Measurements from ENCODE around the gene TRIM56. TPM values are rescaled to one million over a fixed set of nuclear protein-coding genes. Genes with fewer than 3 reads are reported as not detected.
A peak's percentile ranks its signal among the peaks of the same experiment; 100 is the strongest.
"Not testable (repeated sequence)": the region's sequence is repeated elsewhere in the genome, so short reads cannot be mapped to it uniquely, and the experiment has no call there.

TRIM56 gene
- total RNA-seq, 2 donors from 2014 or later, result 16.5 to 23.0 TPM

GRCh38 chr7:101058355-101058754 is 26.9 kb upstream of the TRIM56 start:
- Histone ChIP-seq H3K27ac (ENCODE audit: low read depth, low read length) (no peak overlapping the region), H3K9me3 (ENCODE audit: control insufficient read depth, low read length) (no peaks in the 10 kb centered on the region), H3K4me3 (ENCODE audit: low read length) (no peak overlapping the region), H3K27me3 (ENCODE audit: control insufficient read depth, insufficient read depth, low read length, poor library complexity, severe bottlenecking) (peaks cover 27% of the 10 kb centered on the region), H3K9ac (ENCODE audit: extremely low read depth, low read length, poor library complexity, severe bottlenecking) (no peak overlapping the region), H3K36me3 (ENCODE audit: control insufficient read depth, insufficient read depth, low read length) (no peaks in the 10 kb centered on the region), H3K4me1 (ENCODE audit: control insufficient read depth, insufficient read depth, low read length) (no peaks in the 10 kb centered on the region)
- Mint-ChIP-seq H3K4me1 (peaks cover 1% of the 10 kb centered on the region), H3K9me3 (no peaks in the 10 kb centered on the region), H3K27ac (no peak overlapping the region), H3K4me3 (no peak overlapping the region), H3K36me3 (ENCODE audit: low read depth) (no peaks in the 10 kb centered on the region), H3K27me3 (ENCODE audit: insufficient read depth) (peaks cover 33% of the 10 kb centered on the region)
- no peak for TF ChIP-seq CTCF (conservative IDR thresholded peaks at IDR 0.05)
- DNase-seq, result peak; percentile 93
- WGBS, 2 experiments (ENCODE audit: insufficient coverage in 1 of 2, insufficient read length in 1 of 2), result 25 to 40% methylated on average over 6 to 9 of the region's 9 CpGs

GRCh38 chr7:101059620-101059942 is 25.7 kb upstream of the TRIM56 start:
- no peaks in the 10 kb centered on the region for H3K4me1 ChIP-seq (ENCODE audit: control insufficient read depth, insufficient read depth, low read length)
- H3K27ac ChIP-seq (ENCODE audit: low read depth, low read length), result no peak overlapping the region
- DNase-seq, result no peak
- H3K27ac Mint-ChIP-seq, result no peak overlapping the region
- no peaks in the 10 kb centered on the region for H3K9me3 Mint-ChIP-seq
- TF ChIP-seq CTCF (conservative IDR thresholded peaks at IDR 0.05), result peak; percentile 7
- no peaks in the 10 kb centered on the region for H3K36me3 ChIP-seq (ENCODE audit: control insufficient read depth, insufficient read depth, low read length)
- no peaks in the 10 kb centered on the region for H3K9me3 ChIP-seq (ENCODE audit: control insufficient read depth, low read length)
- peaks cover 34% of the 10 kb centered on the region for H3K27me3 Mint-ChIP-seq (ENCODE audit: insufficient read depth)
- H3K27me3 ChIP-seq (ENCODE audit: control insufficient read depth, insufficient read depth, low read length, poor library complexity, severe bottlenecking), result peaks cover 27% of the 10 kb centered on the region
- no peak overlapping the region for H3K9ac ChIP-seq (ENCODE audit: extremely low read depth, low read length, poor library complexity, severe bottlenecking)
- H3K4me3 ChIP-seq (ENCODE audit: low read length), result no peak overlapping the region
- no peaks in the 10 kb centered on the region for H3K36me3 Mint-ChIP-seq (ENCODE audit: low read depth)
- WGBS, 2 experiments (ENCODE audit: insufficient coverage in 1 of 2, insufficient read length in 1 of 2), result 38 to 43% methylated on average over 9 of the region's 9 CpGs
- no peak overlapping the region for H3K4me3 Mint-ChIP-seq
- H3K4me1 Mint-ChIP-seq, result peaks cover 1% of the 10 kb centered on the region

- peaks cover 2% of the 10 kb centered on the region for H3K4me1 Mint-ChIP-seq
These were observed 24.3 kb upstream of the TRIM56 start for GRCh38 chr7:101060992-101061391.

GRCh38 chr7:101064176-101064550 is 21.1 kb upstream of the TRIM56 start:
- not testable (repeated sequence) for H3K4me3 ChIP-seq (ENCODE audit: low read length); DNase-seq; H3K27me3 ChIP-seq (ENCODE audit: control insufficient read depth, insufficient read depth, low read length, poor library complexity, severe bottlenecking); H3K9me3 ChIP-seq (ENCODE audit: control insufficient read depth, low read length); H3K36me3 ChIP-seq (ENCODE audit: control insufficient read depth, insufficient read depth, low read length); H3K9me3 Mint-ChIP-seq; H3K4me1 ChIP-seq (ENCODE audit: control insufficient read depth, insufficient read depth, low read length); H3K27ac Mint-ChIP-seq; H3K9ac ChIP-seq (ENCODE audit: extremely low read depth, low read length, poor library complexity, severe bottlenecking); H3K27ac ChIP-seq (ENCODE audit: low read depth, low read length); H3K36me3 Mint-ChIP-seq (ENCODE audit: low read depth); H3K4me3 Mint-ChIP-seq
- WGBS, 2 experiments (ENCODE audit: insufficient coverage in 1 of 2, insufficient read length in 1 of 2), result 91 to 93% methylated on average over 8 to 9 of the region's 9 CpGs
- peaks cover 12% of the 10 kb centered on the region for H3K27me3 Mint-ChIP-seq (ENCODE audit: insufficient read depth)
- peaks cover 11% of the 10 kb centered on the region for H3K4me1 Mint-ChIP-seq

More at GRCh38 chr7:101060992-101061391, 24.3 kb upstream of the TRIM56 start:
- Mint-ChIP-seq H3K9me3 (no peaks in the 10 kb centered on the region), H3K36me3 (ENCODE audit: low read depth) (no peaks in the 10 kb centered on the region), H3K27ac (no peak overlapping the region), H3K27me3 (ENCODE audit: insufficient read depth) (peaks cover 27% of the 10 kb centered on the region), H3K4me3 (no peak overlapping the region)
- 97 to 100% methylated on average over 1 to 4 of the region's 5 CpGs for WGBS, 2 experiments (ENCODE audit: insufficient coverage in 1 of 2, insufficient read length in 1 of 2)
- no peak overlapping the region for H3K27ac ChIP-seq (ENCODE audit: low read depth, low read length)
- H3K4me3 ChIP-seq (ENCODE audit: low read length), result no peak overlapping the region
- DNase-seq, result no peak
- no peaks in the 10 kb centered on the region for H3K36me3 ChIP-seq (ENCODE audit: control insufficient read depth, insufficient read depth, low read length)
- no peaks in the 10 kb centered on the region for H3K9me3 ChIP-seq (ENCODE audit: control insufficient read depth, low read length)
- no peak for TF ChIP-seq CTCF (conservative IDR thresholded peaks at IDR 0.05)
- H3K4me1 ChIP-seq (ENCODE audit: control insufficient read depth, insufficient read depth, low read length), result no peaks in the 10 kb centered on the region
- H3K9ac ChIP-seq (ENCODE audit: extremely low read depth, low read length, poor library complexity, severe bottlenecking), result no peak overlapping the region
- peaks cover 20% of the 10 kb centered on the region for H3K27me3 ChIP-seq (ENCODE audit: control insufficient read depth, insufficient read depth, low read length, poor library complexity, severe bottlenecking)

GRCh38 chr7:101065162-101065561 is 20.1 kb upstream of the TRIM56 start:
- H3K9me3 Mint-ChIP-seq; H3K36me3 ChIP-seq (ENCODE audit: control insufficient read depth, insufficient read depth, low read length); H3K4me3 ChIP-seq (ENCODE audit: low read length); H3K27me3 ChIP-seq (ENCODE audit: control insufficient read depth, insufficient read depth, low read length, poor library complexity, severe bottlenecking); H3K36me3 Mint-ChIP-seq (ENCODE audit: low read depth); H3K27ac ChIP-seq (ENCODE audit: low read depth, low read length); H3K4me3 Mint-ChIP-seq; H3K27ac Mint-ChIP-seq; H3K9me3 ChIP-seq (ENCODE audit: control insufficient read depth, low read length); H3K9ac ChIP-seq (ENCODE audit: extremely low read depth, low read length, poor library complexity, severe bottlenecking); DNase-seq; H3K4me1 ChIP-seq (ENCODE audit: control insufficient read depth, insufficient read depth, low read length): not testable (repeated sequence)
- peaks cover 10% of the 10 kb centered on the region for H3K4me1 Mint-ChIP-seq
- peaks cover 12% of the 10 kb centered on the region for H3K27me3 Mint-ChIP-seq (ENCODE audit: insufficient read depth)
- WGBS, 2 experiments (ENCODE audit: insufficient coverage in 1 of 2, insufficient read length in 1 of 2), result 89% methylated on average over 3 of the region's 3 CpGs
